ENCODE measurements around the gene MGMT. TPM values are rescaled to one million over a fixed set of nuclear protein-coding genes. Genes with fewer than 3 reads are reported as not detected.

Gene MGMT
- total and polyA plus RNA-seq, 2 donors (not counting 3 experiments of a cell fraction or from before 2014, with no cell fraction given): 15.0 to 15.2 TPM

DNA sequence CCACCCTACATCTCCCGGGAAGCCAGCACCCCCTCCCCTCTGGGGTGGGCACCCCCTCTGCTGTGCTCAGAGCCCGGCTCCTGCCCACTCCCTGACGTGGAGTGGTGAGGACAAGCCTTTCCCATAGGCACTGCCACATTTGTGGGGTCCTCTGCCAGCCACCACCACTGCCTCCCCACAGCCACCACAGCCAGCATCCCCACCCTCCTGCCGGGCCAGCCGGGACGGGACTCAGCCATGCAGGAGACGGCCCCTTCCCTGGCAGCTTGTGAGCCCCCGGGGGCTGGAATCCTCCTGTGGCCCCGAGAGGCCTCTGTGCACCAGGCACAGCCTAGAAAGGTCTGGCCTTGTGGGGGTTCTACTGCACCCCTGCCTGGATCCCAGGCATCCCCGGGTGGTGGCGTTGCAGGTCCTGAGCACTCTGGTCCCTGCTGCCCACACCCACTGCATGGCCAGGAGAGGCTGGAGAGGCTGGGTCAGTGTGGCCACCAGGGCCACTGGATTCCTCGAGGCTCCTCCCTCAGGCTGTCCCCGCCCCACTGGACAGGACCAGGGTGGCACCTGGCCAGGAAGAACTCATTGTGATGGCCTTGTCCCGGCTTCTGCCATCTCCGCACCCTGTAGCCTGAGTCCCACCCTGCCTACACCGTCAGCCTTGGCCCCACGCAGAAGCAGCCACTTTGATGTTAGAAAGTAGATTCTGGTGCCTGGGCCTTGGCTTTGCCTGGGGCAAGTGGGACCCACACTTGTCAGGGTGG lies 349.0 kb downstream of the MGMT start:
- DNase-seq (ENCODE audit: low read depth, low spot score) (no peak), FAIRE-seq (no peak)
- H3K36me3 ChIP-seq (ENCODE audit: control insufficient read depth in 2 of 2, extremely low read depth in 1 of 2, insufficient read depth in 2 of 2, low read length in 2 of 2): no peaks in the 10 kb centered on the region
- no peak overlapping the region for H3K9ac ChIP-seq (replicated peaks; ENCODE audit: extremely low read depth, insufficient read depth, low read length)
- no peak for TF ChIP-seq EZH2 (IDR thresholded peaks at IDR 0.05; ENCODE audit: borderline replicate concordance, low read depth, low read length, severe bottlenecking)
- TF ChIP-seq, protein P1, sequence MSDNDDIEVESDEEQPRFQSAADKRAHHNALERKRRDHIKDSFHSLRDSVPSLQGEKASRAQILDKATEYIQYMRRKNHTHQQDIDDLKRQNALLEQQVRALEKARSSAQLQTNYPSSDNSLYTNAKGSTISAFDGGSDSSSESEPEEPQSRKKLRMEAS (IDR thresholded peaks at IDR 0.05; ENCODE audit: insufficient read depth, insufficient read length): no peak
- no peak for TF ChIP-seq FOS (IDR thresholded peaks at IDR 0.05; ENCODE audit: borderline replicate concordance, insufficient read depth, low read length)
- no peak for TF ChIP-seq POLR2AphosphoS5 (IDR thresholded peaks at IDR 0.05; ENCODE audit: insufficient read depth, low read depth, low read length)
- TF ChIP-seq GATA2 (IDR thresholded peaks at IDR 0.05; ENCODE audit: insufficient read depth, insufficient read length, low read depth, low read length): no peak
- no peak for TF ChIP-seq POLR2A (IDR thresholded peaks at IDR 0.05; ENCODE audit: low read depth, low read length)
- no peak for TF ChIP-seq MYC (IDR thresholded peaks at IDR 0.05; ENCODE audit: low read depth, low read length)
- no peak for TF ChIP-seq JUN (IDR thresholded peaks at IDR 0.05; ENCODE audit: borderline replicate concordance, insufficient read depth, insufficient read length, low read depth)
- TF ChIP-seq, protein P2, sequence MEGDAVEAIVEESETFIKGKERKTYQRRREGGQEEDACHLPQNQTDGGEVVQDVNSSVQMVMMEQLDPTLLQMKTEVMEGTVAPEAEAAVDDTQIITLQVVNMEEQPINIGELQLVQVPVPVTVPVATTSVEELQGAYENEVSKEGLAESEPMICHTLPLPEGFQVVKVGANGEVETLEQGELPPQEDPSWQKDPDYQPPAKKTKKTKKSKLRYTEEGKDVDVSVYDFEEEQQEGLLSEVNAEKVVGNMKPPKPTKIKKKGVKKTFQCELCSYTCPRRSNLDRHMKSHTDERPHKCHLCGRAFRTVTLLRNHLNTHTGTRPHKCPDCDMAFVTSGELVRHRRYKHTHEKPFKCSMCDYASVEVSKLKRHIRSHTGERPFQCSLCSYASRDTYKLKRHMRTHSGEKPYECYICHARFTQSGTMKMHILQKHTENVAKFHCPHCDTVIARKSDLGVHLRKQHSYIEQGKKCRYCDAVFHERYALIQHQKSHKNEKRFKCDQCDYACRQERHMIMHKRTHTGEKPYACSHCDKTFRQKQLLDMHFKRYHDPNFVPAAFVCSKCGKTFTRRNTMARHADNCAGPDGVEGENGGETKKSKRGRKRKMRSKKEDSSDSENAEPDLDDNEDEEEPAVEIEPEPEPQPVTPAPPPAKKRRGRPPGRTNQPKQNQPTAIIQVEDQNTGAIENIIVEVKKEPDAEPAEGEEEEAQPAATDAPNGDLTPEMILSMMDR (IDR thresholded peaks at IDR 0.05; ENCODE audit: extremely low read depth in 1 of 2, insufficient read depth in 1 of 2, low read depth in 1 of 2, low read length in 2 of 2): no peak
- BruUV-seq (replicated peaks): no TSS peak
- H3K79me2 ChIP-seq (ENCODE audit: control insufficient read depth, insufficient read depth, low read length): no peaks in the 10 kb centered on the region
- H4K20me1 ChIP-seq (replicated peaks; ENCODE audit: control insufficient read depth, extremely low read depth, insufficient read depth, low read length): no peaks in the 10 kb centered on the region
- H2AFZ ChIP-seq (ENCODE audit: low read depth, low read length): no peak overlapping the region
- dilution Hi-C loops (cut with MboI; ENCODE audit: extremely low pct_ligation_motif_present, low sequenced_read_pairs) (no loop called here), intact Hi-C loops (cut with micrococcal nuclease) (no loop called here)
- H3K4me2 ChIP-seq (ENCODE audit: insufficient read depth, low read length): no peak overlapping the region
- no peaks in the 10 kb centered on the region for H3K9me1 ChIP-seq (replicated peaks; ENCODE audit: control insufficient read depth, extremely low read depth, insufficient read depth, low read length)
- POLR2A ChIA-PET: no interaction called here
- H3K27ac ChIP-seq (ENCODE audit: insufficient read depth, low read depth, low read length): no peak overlapping the region
- peaks cover 2% of the 10 kb centered on the region for H3K9me3 ChIP-seq (replicated peaks; ENCODE audit: control insufficient read depth, insufficient read depth, low read length)
- no peaks in the 10 kb centered on the region for H3K4me1 ChIP-seq (ENCODE audit: control insufficient read depth, extremely low read depth, insufficient read depth, low read length)
- no peak overlapping the region for H3K4me3 ChIP-seq (replicated peaks in 1 of 3; ENCODE audit: insufficient read depth in 1 of 3, low read depth in 1 of 3, low read length in 3 of 3)
- CTCF ChIA-PET: no interaction called here
- H3K27me3 ChIP-seq (ENCODE audit: control insufficient read depth in 2 of 2, insufficient read depth in 2 of 2, low read length in 2 of 2): no peaks in the 10 kb centered on the region
